Measurements from ENCODE around the gene ZCCHC24.
A peak's percentile ranks its signal among the peaks of the same experiment; 100 is the strongest.

ZCCHC24 gene

GRCh38 chr10:79445161-79445976 is at the start of gene ZCCHC24:
Gene ZCCHC24, minus strand, starts transcription at chr10:79445624. Its CDS starts 184 bp downstream, at chr10:79445440.
- peak; percentile 90 to 92 for DNase-seq (ENCODE audit: low read depth in 2 of 2)

GRCh38 chr10:79493806-79494205 is 48.4 kb upstream of the ZCCHC24 start:
- no peak for DNase-seq (ENCODE audit: low read depth in 2 of 2)

- DNase-seq (ENCODE audit: low read depth in 2 of 2): no peak
Observed at GRCh38 chr10:79492839-79493238, 47.4 kb upstream of the ZCCHC24 start.

GRCh38 chr10:79492256-79492655 is 46.8 kb upstream of the ZCCHC24 start:
- no peak for DNase-seq (ENCODE audit: low read depth in 2 of 2)

GRCh38 chr10:79491143-79491835 is 45.9 kb upstream of the ZCCHC24 start:
- DNase-seq (ENCODE audit: low read depth in 2 of 2): no peak

- no peak for DNase-seq (ENCODE audit: low read depth in 2 of 2)
Observed at GRCh38 chr10:79490400-79491142, 45.1 kb upstream of the ZCCHC24 start.

- no peak for DNase-seq (ENCODE audit: low read depth in 2 of 2)
Observed at GRCh38 chr10:79488870-79489269, 43.4 kb upstream of the ZCCHC24 start.

GRCh38 chr10:79488336-79488735 is 42.9 kb upstream of the ZCCHC24 start:
- DNase-seq (ENCODE audit: low read depth in 2 of 2): no peak

- peak in 1 of 2 donors; percentile 20 for DNase-seq (ENCODE audit: low read depth in 2 of 2)
Observed at GRCh38 chr10:79487296-79488194, 42.1 kb upstream of the ZCCHC24 start.

- no peak for DNase-seq (ENCODE audit: low read depth in 2 of 2)
Observed at GRCh38 chr10:79484476-79484875, 39.1 kb upstream of the ZCCHC24 start.

- DNase-seq (ENCODE audit: low read depth in 2 of 2): no peak
Observed at GRCh38 chr10:79483948-79484347, 38.5 kb upstream of the ZCCHC24 start.

GRCh38 chr10:79483299-79483698 is 37.9 kb upstream of the ZCCHC24 start:
- no peak for DNase-seq (ENCODE audit: low read depth in 2 of 2)

- DNase-seq (ENCODE audit: low read depth in 2 of 2): no peak
Observed at GRCh38 chr10:79482741-79483140, 37.3 kb upstream of the ZCCHC24 start.

GRCh38 chr10:79482304-79482703 is 36.9 kb upstream of the ZCCHC24 start:
- no peak for DNase-seq (ENCODE audit: low read depth in 2 of 2)

GRCh38 chr10:79479283-79479909 is 34.0 kb upstream of the ZCCHC24 start:
- DNase-seq (ENCODE audit: low read depth in 2 of 2): no peak

- no peak for DNase-seq (ENCODE audit: low read depth in 2 of 2)
Observed at GRCh38 chr10:79477456-79477855, 32.0 kb upstream of the ZCCHC24 start.

- DNase-seq (ENCODE audit: low read depth in 2 of 2): no peak
Observed at GRCh38 chr10:79476645-79477044, 31.2 kb upstream of the ZCCHC24 start.

- DNase-seq (ENCODE audit: low read depth in 2 of 2): no peak
Observed at GRCh38 chr10:79475877-79476276, 30.5 kb upstream of the ZCCHC24 start.

- no peak for DNase-seq (ENCODE audit: low read depth in 2 of 2)
Observed at GRCh38 chr10:79475119-79475653, 29.8 kb upstream of the ZCCHC24 start.

- DNase-seq (ENCODE audit: low read depth in 2 of 2): no peak
Observed at GRCh38 chr10:79473496-79474095, 28.2 kb upstream of the ZCCHC24 start.
